MCF 10A (cell line): ENCODE data around the gene NFIB. TPM values are rescaled to one million over a fixed set of nuclear protein-coding genes. Genes with fewer than 3 reads are reported as not detected.
A peak's percentile ranks its signal among the peaks of the same experiment; 100 is the strongest.

ENCODE experiments used
- BruUV-seq: library from RNA; stranded (reverse); fragments of 400-500 nt; replicated peaks from 2 replicates; lab custom pipeline; 2021; lab: Mats Ljungman, UMichigan
- CTCF ChIA-PET: fragments of 300-600 bp; sonication (Branson Sonifier 250); formaldehyde crosslinking; extraction: SDS; loops from one replicate; lab custom pipeline; 2021; ENCODE audit warnings: antibody characterized with exemption, inconsistent platforms; lab: Yijun Ruan, JAX
- POLR2A ChIA-PET: fragments of 300-600, 350-650 bp; sonication (Branson Sonifier 250); formaldehyde crosslinking; extraction: SDS; loops from one replicate; lab custom pipeline; 2020; ENCODE audit warnings: antibody characterized with exemption, inconsistent platforms; lab: Yijun Ruan, JAX
- DNase-seq: peaks from one replicate; pipeline ENCODE4 v3.0.0-alpha.2; 2018; ENCODE audit not compliant: unreplicated experiment
- H3K27ac Mint-ChIP-seq: one replicate; pipeline ENCODE4 v1.8.0; 2022; ENCODE audit warnings: mild to moderate bottlenecking, low read depth, mixed read lengths; ENCODE audit not compliant: unreplicated experiment
- H3K27me3 Mint-ChIP-seq: one replicate; pipeline ENCODE4 v1.8.0; 2022; ENCODE audit warnings: mixed read lengths; ENCODE audit not compliant: insufficient read depth, unreplicated experiment
- H3K36me3 Mint-ChIP-seq: one replicate; pipeline ENCODE4 v1.8.0; 2022; ENCODE audit warnings: mild to moderate bottlenecking, moderate library complexity, mixed read lengths; ENCODE audit not compliant: insufficient read depth, unreplicated experiment
- H3K4me1 Mint-ChIP-seq: one replicate; pipeline ENCODE4 v1.8.0; 2022; ENCODE audit warnings: mixed read lengths; ENCODE audit not compliant: insufficient read depth, unreplicated experiment
- H3K4me3 Mint-ChIP-seq: one replicate; pipeline ENCODE4 v1.8.0; 2022; ENCODE audit warnings: mild to moderate bottlenecking, moderate library complexity, mixed read lengths; ENCODE audit not compliant: unreplicated experiment
- H3K9me3 Mint-ChIP-seq: one replicate; pipeline ENCODE4 v1.8.0; 2022; ENCODE audit warnings: mixed read lengths; ENCODE audit not compliant: unreplicated experiment
- CTCF ChIP-seq: fragments of 200-600 bp; IDR thresholded peaks from one replicate; pipeline ENCODE4 v1.8.0; 2022; ENCODE audit warnings: antibody characterized with exemption, mild to moderate bottlenecking; ENCODE audit not compliant: unreplicated experiment
- intact Hi-C: fragments of 100-400 bp; cut with micrococcal nuclease; formaldehyde crosslinking; loops from 2 replicates; pipeline ENCODE4 v1.14.1; 2022
- total RNA-seq: library from RNA; stranded (reverse); gene quantifications from 2 replicates; pipeline ENCODE4 v1.2.3, GENCODE V29; 2022

Gene NFIB
- total RNA-seq, 1 experiment from 2014 or later = 70.8 TPM

- ChIA-PET POLR2A (interaction anchor here (0.6 to 2.9 kb wide), 25 partner anchors 9 to 1536 kb away, joined by 3 to 53 read pairs (median 4); partner anchors contain the start of gene LURAP1L), CTCF (interaction anchor here (0.6 to 1.4 kb wide), 3 partner anchors 15 to 262 kb away, joined by 3 to 8 read pairs (median 4); no protein-coding TSS in a partner anchor)
- peak overlapping the region; percentile 88 for H3K27ac Mint-ChIP-seq
- no peak for DNase-seq
- H3K9me3 Mint-ChIP-seq = no peaks in the 10 kb centered on the region
- peaks cover 13% of the 10 kb centered on the region for H3K36me3 Mint-ChIP-seq
- H3K27me3 Mint-ChIP-seq = no peaks in the 10 kb centered on the region
- H3K4me3 Mint-ChIP-seq = peak overlapping the region; percentile 80
- intact Hi-C loops = loop anchor here (5.0 kb wide), 4 partner anchors 41 to 214 kb away; no protein-coding TSS in a partner anchor
- TF ChIP-seq CTCF = no peak
- peaks cover 38% of the 10 kb centered on the region for H3K4me1 Mint-ChIP-seq
- BruUV-seq = no TSS peak
These were observed 2.6 kb downstream of the NFIB start for GRCh38 chr9:14311171-14311949.

- H3K27me3 Mint-ChIP-seq = no peaks in the 10 kb centered on the region
- no peak for DNase-seq
- CTCF ChIA-PET = interaction anchor here (1.0 to 1.2 kb wide), 2 partner anchors 9 to 145 kb away, joined by 3 to 4 read pairs; no protein-coding TSS in a partner anchor
- intact Hi-C loops = loop anchor here (5.0 kb wide), 4 partner anchors 42 to 213 kb away; no protein-coding TSS in a partner anchor
- BruUV-seq = no TSS peak
- POLR2A ChIA-PET = interaction anchor here (0.9 to 4.1 kb wide), 10 partner anchors 8 to 882 kb away, joined by 3 to 77 read pairs (median 6); no protein-coding TSS in a partner anchor
- peaks cover 32% of the 10 kb centered on the region for H3K4me1 Mint-ChIP-seq
- TF ChIP-seq CTCF = no peak
- peak overlapping the region; percentile 80 for H3K4me3 Mint-ChIP-seq
- peak overlapping the region; percentile 88 for H3K27ac Mint-ChIP-seq
- peaks cover 18% of the 10 kb centered on the region for H3K36me3 Mint-ChIP-seq
- no peaks in the 10 kb centered on the region for H3K9me3 Mint-ChIP-seq
These were observed 3.6 kb downstream of the NFIB start for GRCh38 chr9:14310311-14310710.

DNA sequence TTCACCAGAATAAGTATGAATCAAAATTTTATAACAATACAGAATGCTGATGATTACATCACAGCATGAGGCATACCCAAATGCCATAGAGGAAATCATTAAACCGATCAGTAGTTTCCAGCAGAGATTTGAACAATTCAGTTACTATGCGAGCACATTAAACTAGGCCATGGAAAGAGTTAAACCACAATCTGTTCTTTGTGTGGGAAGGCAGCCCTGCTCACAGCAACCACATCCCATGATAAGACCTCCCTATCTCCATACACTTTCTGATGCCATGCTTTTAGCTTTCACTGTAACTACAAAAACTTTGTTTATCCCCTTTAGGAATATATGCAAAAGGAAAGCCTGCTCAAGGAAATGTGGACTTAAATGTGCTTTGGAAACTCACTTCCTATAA is 4.5 kb downstream of the NFIB start:
- peak overlapping the region; percentile 88 for H3K27ac Mint-ChIP-seq
- peak overlapping the region; percentile 80 for H3K4me3 Mint-ChIP-seq
- no peaks in the 10 kb centered on the region for H3K9me3 Mint-ChIP-seq
- ChIA-PET CTCF (interaction anchor here (0.5 to 1.2 kb wide), 4 partner anchors 10 to 144 kb away, joined by 3 to 4 read pairs (median 3); no protein-coding TSS in a partner anchor), POLR2A (interaction anchor here (0.6 to 4.1 kb wide), 18 partner anchors 9 to 881 kb away, joined by 3 to 77 read pairs (median 6); no protein-coding TSS in a partner anchor)
- DNase-seq = no peak
- H3K4me1 Mint-ChIP-seq = peaks cover 38% of the 10 kb centered on the region
- H3K36me3 Mint-ChIP-seq = peaks cover 24% of the 10 kb centered on the region
- no TSS peak for BruUV-seq
- no peak for TF ChIP-seq CTCF
- H3K27me3 Mint-ChIP-seq = no peaks in the 10 kb centered on the region
- intact Hi-C loops = no loop called here

DNA sequence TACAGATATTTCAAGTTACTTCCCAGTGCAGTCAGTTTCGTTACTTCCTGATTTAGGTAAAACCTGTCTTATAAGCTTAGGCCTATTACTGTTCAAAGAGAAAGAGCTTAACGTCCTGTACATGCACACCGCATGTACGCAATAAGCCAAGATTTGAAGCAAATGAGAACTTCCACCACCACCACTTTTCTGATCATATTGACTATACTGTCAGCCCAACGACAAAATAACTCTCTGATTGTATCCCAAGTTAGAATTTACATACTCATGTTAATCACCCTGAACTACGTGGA is 5.1 kb downstream of the NFIB start:
- CTCF ChIA-PET = interaction anchor here (0.5 to 3.1 kb wide), 4 partner anchors 15 to 881 kb away, joined by 3 to 11 read pairs (median 4); no protein-coding TSS in a partner anchor
- peak overlapping the region; percentile 88 for H3K27ac Mint-ChIP-seq
- TF ChIP-seq CTCF = no peak

More for the DNA sequence above, 5.1 kb downstream of the NFIB start:
- peaks cover 24% of the 10 kb centered on the region for H3K36me3 Mint-ChIP-seq
- POLR2A ChIA-PET = interaction anchor here (0.6 to 4.1 kb wide), 24 partner anchors 9 to 880 kb away, joined by 3 to 77 read pairs (median 4); no protein-coding TSS in a partner anchor
- peaks cover 44% of the 10 kb centered on the region for H3K4me1 Mint-ChIP-seq
- no TSS peak for BruUV-seq
- no peaks in the 10 kb centered on the region for H3K27me3 Mint-ChIP-seq
- H3K9me3 Mint-ChIP-seq = no peaks in the 10 kb centered on the region
- DNase-seq = no peak
- intact Hi-C loops = no loop called here
- H3K4me3 Mint-ChIP-seq = peak overlapping the region; percentile 80
